Measurements from ENCODE around the gene SCN2B.

- TF ChIP-seq CTCF (IDR thresholded peaks at IDR 0.05; ENCODE audit: poor library complexity, severe bottlenecking) (no peak), REST (IDR thresholded peaks at IDR 0.05; ENCODE audit: borderline replicate concordance) (no peak), EZH2 (IDR thresholded peaks at IDR 0.05; ENCODE audit: borderline replicate concordance, insufficient read depth, low read length, poor library complexity, severe bottlenecking) (no peak), SMC3 (conservative IDR thresholded peaks at IDR 0.05; ENCODE audit: poor library complexity) (no peak), TAF1 (IDR thresholded peaks at IDR 0.05; ENCODE audit: low read depth) (no peak), EP300 (conservative IDR thresholded peaks at IDR 0.05; ENCODE audit: poor library complexity, severe bottlenecking) (no peak), POLR2AphosphoS5 (IDR thresholded peaks at IDR 0.05) (no peak), RAD21 (conservative IDR thresholded peaks at IDR 0.05) (no peak)
Observed at GRCh38 chr11:118176778-118177134, 317 bp upstream of the SCN2B start.

Data from neural cell (in vitro differentiated cells).